ENCODE results near the gene NHEJ1. TPM values are rescaled to one million over a fixed set of nuclear protein-coding genes. Genes with fewer than 3 reads are reported as not detected.

The NHEJ1 gene
- total RNA-seq, 1 experiment from 2014 or later, result 20.8 TPM

GRCh38 chr2:219057709-219058540 lies 102.7 kb downstream of the NHEJ1 start:
- Mint-ChIP-seq H3K4me3 (peak overlapping the region in 1 of 2 experiments; percentile 64; a peak in 2 of 5 replicates), H3K27ac (no peak overlapping the region), H3K36me3 (ENCODE audit: insufficient read depth in 1 of 3, low read depth in 3 of 3) (no peaks in the 10 kb centered on the region), H3K9me3 (peaks cover 0 to 3% of the 10 kb centered on the region in 2 experiments; a peak in 2 of 5 replicates), H3K4me1 (peaks cover 24 to 34% of the 10 kb centered on the region in 2 experiments), H3K27me3 (ENCODE audit: low read depth) (peaks cover 94% of the 10 kb centered on the region)
- no peak overlapping the region for H2BK5ac ChIP-seq (ENCODE audit: insufficient read length, low read length)
- no peak overlapping the region for H4K5ac ChIP-seq (ENCODE audit: insufficient read length, low read depth, low read length)
- H3K4ac ChIP-seq (ENCODE audit: low read depth, low read length), result no peak overlapping the region
- TF ChIP-seq CTCF (conservative IDR thresholded peaks at IDR 0.05), result peak; percentile 97
- H3K14ac ChIP-seq (ENCODE audit: insufficient read depth, low read length), result no peak overlapping the region
- H3K4me2 ChIP-seq (ENCODE audit: insufficient read depth, insufficient read length, low read length), result peak overlapping the region; percentile 28
- no peaks in the 10 kb centered on the region for H3K4me1 ChIP-seq (ENCODE audit: insufficient read depth, low read length)
- no peak overlapping the region for H2BK120ac ChIP-seq (ENCODE audit: low read depth, low read length, poor library complexity, severe bottlenecking)
- H2AK5ac ChIP-seq (ENCODE audit: insufficient read length, low read length), result no peak overlapping the region
- H4K8ac ChIP-seq (replicated peaks; ENCODE audit: insufficient read length, low read depth, low read length), result no peak overlapping the region
- H3K27ac ChIP-seq (ENCODE audit: insufficient read length, low read depth, low read length), result no peak overlapping the region
- WGBS (ENCODE audit: extremely low coverage, insufficient read length, low lambda C conversion rate), result no CpG with 5 or more reads among the region's 52 CpGs
- H2AFZ ChIP-seq (ENCODE audit: low read length), result no peak overlapping the region
- no peak overlapping the region for H4K91ac ChIP-seq (ENCODE audit: insufficient read length, low read depth, low read length)
- no peak overlapping the region for H3T11ph ChIP-seq (ENCODE audit: low read length)
- H4K20me1 ChIP-seq (ENCODE audit: control insufficient read depth, insufficient read depth, insufficient read length), result no peaks in the 10 kb centered on the region
- H3K23me2 ChIP-seq (ENCODE audit: insufficient read length, low read depth, low read length, poor library complexity, severe bottlenecking), result peaks cover 3% of the 10 kb centered on the region
- no peak overlapping the region for H2BK15ac ChIP-seq (ENCODE audit: low read depth, low read length)
- no peak overlapping the region for H3K18ac ChIP-seq (ENCODE audit: insufficient read length, low read depth, low read length)
- H3K9me3 ChIP-seq (ENCODE audit: control insufficient read depth, low read depth, low read length), result no peaks in the 10 kb centered on the region
- no peak overlapping the region for H2BK12ac ChIP-seq (ENCODE audit: insufficient read length, low read depth, low read length)
- no peaks in the 10 kb centered on the region for H3K79me1 ChIP-seq (ENCODE audit: insufficient read depth, low read depth, low read length, poor library complexity, severe bottlenecking)
- peaks cover 64% of the 10 kb centered on the region for H3K27me3 ChIP-seq (ENCODE audit: insufficient read depth, low read length)
- H3K9ac ChIP-seq (ENCODE audit: extremely low read depth, insufficient read length, low read length), result no peak overlapping the region
- H3K56ac ChIP-seq (ENCODE audit: insufficient read length, low read depth, low read length), result no peak overlapping the region
- H3K79me2 ChIP-seq (ENCODE audit: insufficient read depth, low read length), result no peaks in the 10 kb centered on the region
- H3K23ac ChIP-seq (ENCODE audit: insufficient read length, low read depth, low read length), result no peak overlapping the region
- peak; percentile 88 for DNase-seq
- H2BK20ac ChIP-seq (ENCODE audit: low read depth, low read length, poor library complexity, severe bottlenecking), result no peak overlapping the region

Measured in H9 (cell line).